C4-2B (cell line): ENCODE data around the gene CFAP251.

Experiments
- ZFX ChIP-seq: fragments of 450-650 bp; IDR thresholded peaks from 2 replicates; pipeline ENCODE4 v1.6.1; 2017
- TF ChIP-seq, protein P1 (sequence below): fragments of 450-650 bp; conservative IDR thresholded peaks from 2 replicates; pipeline ENCODE4 v1.5.1; 2017; ENCODE audit warnings: mild to moderate bottlenecking

DNA sequence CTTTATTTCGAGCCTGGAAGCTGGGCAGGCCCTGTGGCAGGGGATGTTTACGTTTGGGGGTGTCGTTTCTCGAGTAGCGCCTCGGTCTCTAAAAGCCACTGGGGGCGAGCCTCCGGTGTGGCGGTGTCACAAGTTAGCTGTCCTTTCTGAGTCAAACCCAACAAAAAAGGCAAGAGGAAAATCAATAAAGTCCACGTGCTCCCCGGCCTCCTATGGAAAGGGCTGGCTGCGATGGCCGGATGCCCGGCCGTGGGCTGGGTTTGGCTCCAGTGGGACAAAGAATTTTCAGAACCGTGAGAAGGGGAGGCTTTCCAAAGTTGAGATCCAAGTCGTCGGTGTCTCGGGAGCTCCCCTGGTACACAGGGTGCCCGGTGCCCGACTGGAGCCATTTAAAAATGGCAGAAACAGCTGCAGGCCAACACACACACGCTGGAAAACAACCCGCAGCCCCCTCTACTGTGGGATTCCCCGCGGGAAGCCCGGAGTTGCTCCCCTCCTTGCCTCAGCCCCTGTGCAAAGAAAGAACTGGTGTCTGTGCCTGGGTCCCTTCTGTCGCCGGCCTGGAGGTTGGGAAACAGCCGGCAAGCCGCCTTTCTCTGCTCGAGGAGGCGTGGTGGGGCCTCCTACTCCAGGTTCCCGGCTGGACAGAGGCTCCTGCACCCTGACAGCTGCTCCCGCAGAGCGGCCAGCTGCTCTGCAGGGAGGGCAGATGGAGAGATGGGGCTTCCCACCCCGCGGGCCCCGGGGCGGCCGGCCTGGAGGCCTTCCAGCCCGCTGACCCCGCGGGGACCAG lies 105.1 kb downstream of the CFAP251 start:
- TF ChIP-seq, protein P1, sequence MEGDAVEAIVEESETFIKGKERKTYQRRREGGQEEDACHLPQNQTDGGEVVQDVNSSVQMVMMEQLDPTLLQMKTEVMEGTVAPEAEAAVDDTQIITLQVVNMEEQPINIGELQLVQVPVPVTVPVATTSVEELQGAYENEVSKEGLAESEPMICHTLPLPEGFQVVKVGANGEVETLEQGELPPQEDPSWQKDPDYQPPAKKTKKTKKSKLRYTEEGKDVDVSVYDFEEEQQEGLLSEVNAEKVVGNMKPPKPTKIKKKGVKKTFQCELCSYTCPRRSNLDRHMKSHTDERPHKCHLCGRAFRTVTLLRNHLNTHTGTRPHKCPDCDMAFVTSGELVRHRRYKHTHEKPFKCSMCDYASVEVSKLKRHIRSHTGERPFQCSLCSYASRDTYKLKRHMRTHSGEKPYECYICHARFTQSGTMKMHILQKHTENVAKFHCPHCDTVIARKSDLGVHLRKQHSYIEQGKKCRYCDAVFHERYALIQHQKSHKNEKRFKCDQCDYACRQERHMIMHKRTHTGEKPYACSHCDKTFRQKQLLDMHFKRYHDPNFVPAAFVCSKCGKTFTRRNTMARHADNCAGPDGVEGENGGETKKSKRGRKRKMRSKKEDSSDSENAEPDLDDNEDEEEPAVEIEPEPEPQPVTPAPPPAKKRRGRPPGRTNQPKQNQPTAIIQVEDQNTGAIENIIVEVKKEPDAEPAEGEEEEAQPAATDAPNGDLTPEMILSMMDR, result no peak
- no peak for TF ChIP-seq ZFX
